SK-N-MC (cell line): Measurements from ENCODE around the gene TMEM150C.
"Not testable (repeated sequence)": the region's sequence is repeated elsewhere in the genome, so short reads cannot be mapped to it uniquely, and the experiment has no call there.

Experiments
- EZH2 ChIP-seq: fragments of 200-600 bp; sonication (generic); IDR thresholded peaks from one replicate; pipeline ENCODE4 v1.6.1; 2017; ENCODE audit warnings: antibody characterized with exemption
- POLR2AphosphoS5 ChIP-seq: IDR thresholded peaks from 2 replicates; pipeline ENCODE4 v1.6.1; 2012; ENCODE audit warnings: mild to moderate bottlenecking, low read depth, low read length, borderline replicate concordance

DNA sequence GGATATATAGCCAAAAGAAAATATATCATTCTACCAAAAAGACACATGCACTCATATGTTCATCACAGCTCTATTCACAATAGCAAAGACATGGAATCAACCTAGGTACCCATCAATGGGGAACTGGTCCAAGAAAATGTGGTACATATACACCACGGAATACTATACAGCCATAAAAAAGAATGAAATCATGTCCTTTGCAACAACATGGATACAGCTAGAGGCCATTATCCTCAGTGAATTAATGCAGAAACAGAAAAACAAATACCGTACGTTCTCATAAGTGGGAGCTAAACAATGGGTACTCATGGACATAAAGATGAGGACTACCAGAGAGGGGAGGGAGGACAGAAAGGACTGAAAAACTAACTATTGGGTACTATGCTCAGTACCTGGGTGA lies 13.9 kb downstream of the TMEM150C start:
- not testable (repeated sequence) for TF ChIP-seq EZH2, POLR2AphosphoS5
